ENCODE measurements around the gene SH3GLB1.
A peak's percentile ranks its signal among the peaks of the same experiment; 100 is the strongest.

Gene SH3GLB1

DNA sequence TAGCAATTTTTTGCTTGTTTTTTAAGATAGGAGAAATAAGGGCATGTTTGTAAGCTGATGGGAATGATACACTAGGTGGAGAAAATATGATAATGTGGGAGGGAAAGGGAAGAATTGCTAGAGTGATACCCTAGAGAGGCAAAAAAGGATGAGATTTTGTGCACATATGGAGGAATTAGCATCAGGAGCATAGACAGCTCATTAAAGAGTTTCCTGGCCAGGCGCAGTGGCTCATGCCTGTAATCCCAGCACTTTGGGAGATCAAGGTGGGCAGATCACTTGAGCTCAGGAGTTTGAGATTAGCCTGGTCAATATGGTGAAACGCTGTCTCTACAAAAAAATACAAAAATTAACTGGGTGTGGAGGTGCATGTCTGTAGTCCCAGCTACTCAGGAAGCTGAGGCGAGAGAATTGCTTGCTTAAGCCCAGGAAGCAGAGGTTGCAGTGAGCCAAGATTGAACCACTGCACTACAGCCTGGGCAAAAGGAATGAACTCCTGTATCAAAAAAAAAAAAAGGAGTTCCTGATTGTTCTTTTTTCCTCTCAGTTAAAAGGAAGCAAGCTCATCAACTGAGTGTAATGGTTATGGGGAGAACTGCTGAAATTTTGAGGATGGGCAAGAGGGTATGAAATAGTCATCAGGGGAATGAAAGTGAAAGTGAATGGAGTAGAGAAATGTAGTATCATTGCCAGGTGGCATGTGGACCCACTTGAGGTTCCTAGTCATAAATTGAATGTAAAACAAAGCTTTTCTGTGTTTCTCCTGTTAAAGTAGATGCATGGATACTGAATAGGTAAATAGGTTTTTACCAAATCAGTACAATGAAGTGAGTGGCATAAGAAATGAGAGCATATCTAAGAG, 35.5 kb downstream of the SH3GLB1 start:
- no peak for DNase-seq

GRCh38 chr1:86741947-86742572, 37.7 kb downstream of the SH3GLB1 start:
- DNase-seq: peak in 3 of 4 experiments; percentile 7 to 21 (median 13)

DNA sequence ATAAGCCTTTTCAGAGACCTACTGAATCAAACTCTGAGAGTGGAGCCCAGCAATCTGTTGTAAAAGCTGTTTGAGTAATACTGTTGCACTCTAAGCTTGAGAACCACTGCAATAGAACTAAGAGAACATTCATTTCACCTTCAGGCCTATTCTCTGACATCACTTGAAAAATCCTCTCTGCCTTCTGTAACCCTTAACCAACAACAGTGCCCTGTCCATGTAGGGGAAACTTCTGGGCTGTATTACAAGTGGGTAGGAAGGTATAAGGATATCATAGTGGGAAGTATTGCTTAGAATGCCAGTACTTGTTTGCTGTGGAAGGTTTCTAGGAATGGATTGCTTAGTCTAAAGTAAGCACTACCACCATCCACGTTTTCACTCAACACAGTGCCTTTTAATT, 42.9 kb downstream of the SH3GLB1 start:
- no peak for DNase-seq

GRCh38 chr1:86748622-86749373, 44.4 kb downstream of the SH3GLB1 start:
- DNase-seq: no peak

- DNase-seq: no peak
Observed at GRCh38 chr1:86750076-86750475, 45.7 kb downstream of the SH3GLB1 start.

- DNase-seq: no peak
Observed at GRCh38 chr1:86750530-86750929, 46.2 kb downstream of the SH3GLB1 start.

DNA sequence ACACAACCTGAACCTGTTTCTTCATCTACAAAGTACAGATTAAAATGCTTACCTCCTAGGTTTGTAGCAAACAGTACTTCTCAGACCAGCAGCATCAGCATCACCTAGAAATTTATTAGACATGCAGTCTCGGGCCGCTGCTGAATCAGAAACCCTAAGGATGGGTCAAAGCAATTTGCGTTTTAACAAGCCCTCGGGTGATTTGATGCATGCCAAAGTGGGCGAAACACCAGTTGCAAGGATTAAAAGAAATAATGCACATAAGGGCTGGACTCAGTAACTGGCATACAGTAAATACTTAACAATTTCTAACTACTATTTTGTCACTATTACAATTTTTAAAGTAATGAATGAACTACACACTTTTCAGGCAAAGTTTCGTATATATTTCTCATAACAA, 47.5 kb downstream of the SH3GLB1 start:
- no peak for DNase-seq

DNA sequence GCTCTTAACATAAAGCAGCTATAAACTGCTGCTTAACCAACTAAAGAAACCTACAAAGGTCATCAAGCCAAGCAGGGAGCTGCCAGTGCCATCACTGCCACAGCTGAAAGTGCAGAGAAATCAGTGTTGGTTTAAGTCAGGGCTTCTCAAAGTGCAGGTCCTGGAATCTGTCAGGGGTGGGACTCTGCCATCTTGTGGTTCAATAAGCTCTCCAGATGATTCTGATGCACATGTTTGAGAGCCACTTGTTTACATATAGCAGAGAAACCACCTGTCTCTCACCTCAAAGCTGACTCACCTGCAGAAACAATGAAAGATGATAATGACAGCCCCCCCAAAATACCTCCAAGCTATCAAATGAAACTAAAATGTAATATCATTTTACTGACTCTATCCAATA, 49.3 kb downstream of the SH3GLB1 start:
- no peak for DNase-seq

DNA sequence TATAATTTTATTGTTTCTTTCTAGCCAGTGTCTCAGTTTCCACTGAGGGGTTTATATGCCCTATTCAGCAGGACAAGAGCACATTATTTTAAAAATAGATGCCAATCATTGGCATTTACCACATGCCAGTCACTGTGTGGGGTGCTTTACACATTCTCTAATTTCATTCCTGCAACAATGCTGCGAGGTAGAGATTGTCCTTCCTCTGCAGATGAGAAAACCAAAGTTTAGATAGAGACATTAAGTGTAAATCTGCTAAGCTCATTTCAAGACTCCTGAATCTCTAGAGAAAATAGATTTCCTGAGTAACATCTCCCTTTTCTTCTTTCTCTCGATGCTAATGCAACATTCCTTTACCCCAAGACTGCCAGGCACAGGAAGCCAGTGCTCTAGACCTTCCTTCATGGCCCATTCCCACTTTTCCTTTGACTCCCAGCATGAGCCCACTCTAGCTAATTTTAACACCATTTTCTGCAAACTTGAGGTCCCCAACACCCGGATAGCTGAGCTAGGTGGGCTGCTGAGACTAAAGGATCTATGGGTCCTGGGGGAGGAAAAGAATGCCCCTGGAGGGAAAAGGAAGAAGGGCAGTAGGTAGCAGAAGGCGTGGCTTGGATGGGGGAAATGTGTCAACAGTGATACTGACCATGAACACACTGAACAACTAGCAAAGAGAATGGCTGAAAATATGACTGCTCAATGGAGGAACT, 50.0 kb downstream of the SH3GLB1 start:
- DNase-seq: no peak

GRCh38 chr1:86756062-86756406, 51.7 kb downstream of the SH3GLB1 start:
- no peak for DNase-seq

GRCh38 chr1:86757272-86757984, 53.1 kb downstream of the SH3GLB1 start:
- DNase-seq: no peak

DNA sequence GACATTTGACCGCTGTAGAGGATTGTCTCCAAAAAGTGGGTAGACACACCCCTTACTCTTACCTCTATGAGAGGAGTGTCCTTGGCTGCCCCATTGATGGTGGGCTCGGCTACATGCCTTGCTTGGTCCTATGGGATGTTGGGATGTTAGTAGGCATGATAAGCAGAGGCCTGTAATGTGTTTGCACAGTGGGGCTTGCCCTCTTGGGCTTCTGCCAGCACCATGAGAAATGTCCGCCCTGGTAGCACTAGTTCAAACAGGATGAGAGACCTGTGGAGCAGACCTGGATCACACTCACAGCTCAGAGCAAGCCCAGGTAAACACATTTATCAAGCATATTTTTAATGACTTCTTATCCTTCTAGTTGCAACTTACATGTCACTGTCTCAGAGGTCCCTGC, 54.2 kb downstream of the SH3GLB1 start:
- no peak for DNase-seq

DNA sequence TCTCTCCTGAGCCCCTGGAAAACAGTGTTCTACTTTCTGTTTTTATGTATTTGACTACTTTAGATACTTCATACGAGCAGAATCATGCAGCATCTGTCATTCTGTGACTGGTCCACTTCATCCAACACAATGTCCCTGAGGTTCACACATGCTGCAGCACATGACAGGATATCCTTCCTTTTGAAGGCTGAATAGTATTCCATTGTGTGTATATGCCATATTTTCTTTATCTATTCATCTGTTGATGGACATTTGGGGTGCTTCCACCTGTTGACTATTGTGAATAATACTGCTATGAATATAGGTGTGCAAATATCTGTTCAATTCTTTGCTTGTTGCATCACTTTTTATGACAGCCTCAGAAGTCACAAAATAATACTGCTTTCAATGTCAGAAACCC, 55.8 kb downstream of the SH3GLB1 start:
- DNase-seq: no peak

GRCh38 chr1:86762336-86762735, 58.0 kb downstream of the SH3GLB1 start:
- no peak for DNase-seq

DNA sequence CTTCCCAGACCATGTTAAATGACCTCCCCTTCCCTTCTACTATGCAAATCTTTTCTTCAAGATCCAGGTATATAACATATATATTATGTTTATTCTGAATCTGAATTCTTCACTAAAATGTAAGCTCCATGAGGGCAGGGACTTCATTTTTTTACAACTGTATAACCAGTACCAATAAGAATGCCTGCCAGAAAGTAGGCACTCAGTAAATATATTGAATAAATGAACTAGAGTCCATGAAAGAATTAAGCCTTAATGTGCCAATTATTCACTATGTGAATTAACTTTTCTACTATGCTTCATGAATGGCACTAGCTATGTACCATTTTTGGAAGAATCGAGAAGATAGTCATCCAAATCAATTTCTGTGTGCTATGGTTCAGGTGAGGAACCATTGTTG, 60.1 kb downstream of the SH3GLB1 start:
- DNase-seq: no peak

- DNase-seq: no peak
Observed at GRCh38 chr1:86765073-86765472, 60.7 kb downstream of the SH3GLB1 start.

- no peak for DNase-seq
Observed at GRCh38 chr1:86765674-86766073, 61.3 kb downstream of the SH3GLB1 start.

GRCh38 chr1:86768554-86768953, 64.2 kb downstream of the SH3GLB1 start:
- DNase-seq: no peak

DNA sequence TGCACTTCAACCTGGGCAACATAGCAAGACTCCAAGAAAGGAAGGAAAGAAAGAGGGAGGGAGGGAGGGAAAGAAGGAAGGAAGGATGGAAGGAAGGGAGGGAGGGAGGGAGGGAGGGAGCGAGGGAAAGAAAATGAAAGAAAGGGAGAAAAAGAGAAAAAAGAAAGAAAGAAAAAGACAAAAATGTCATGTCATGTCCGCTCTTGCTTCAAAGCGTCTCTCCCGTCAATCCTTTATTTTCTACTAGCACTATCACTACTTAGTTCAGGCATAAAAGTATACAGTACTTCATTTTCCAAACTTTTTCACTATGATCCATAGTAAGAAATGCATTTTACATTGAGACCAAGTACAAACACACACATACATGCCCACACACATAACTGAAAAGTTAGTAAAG, 64.7 kb downstream of the SH3GLB1 start:
- DNase-seq: no peak

GRCh38 chr1:86773341-86774288, 69.2 kb downstream of the SH3GLB1 start:
- DNase-seq: no peak

Data from activated CD4-positive, CD25-positive, alpha-beta regulatory T cell (primary cell).